H54 (cell line): ENCODE measurements around the gene CTTNBP2NL.
"Not testable (repeated sequence)": the region's sequence is repeated elsewhere in the genome, so short reads cannot be mapped to it uniquely, and the experiment has no call there.

Source experiments
- DNase-seq: peaks from one replicate; pipeline ENCODE4 v3.0.0; 2011; ENCODE audit warnings: low spot score, mixed read lengths; ENCODE audit not compliant: insufficient read length
- FAIRE-seq: peaks from 3 replicates; lab custom pipeline; 2011; peaks lifted over from hg19 to GRCh38; lab: Jason Lieb, UNC
- POLR2A ChIP-seq: IDR thresholded peaks from 2 replicates; pipeline ENCODE4 v1.6.1; 2011; ENCODE audit warnings: low read depth, mild to moderate bottlenecking, low read length

CTTNBP2NL gene

DNA sequence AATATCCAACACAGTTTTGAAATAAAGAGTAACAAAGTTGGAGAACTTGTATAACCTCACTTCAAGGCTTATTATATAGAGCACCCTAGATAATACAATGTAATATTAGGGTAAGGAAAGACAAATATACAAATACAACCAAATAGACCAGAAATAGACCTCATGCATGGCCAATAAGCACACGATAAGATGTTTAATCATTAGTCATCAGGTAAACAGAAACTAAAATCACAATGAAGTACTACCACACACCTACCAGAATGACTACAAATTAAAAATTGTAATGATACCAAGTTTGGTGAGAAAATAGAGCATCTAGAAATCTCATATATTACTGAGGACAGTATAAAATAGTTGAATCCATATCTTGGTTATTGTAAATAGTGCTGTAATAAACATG, 20.3 kb upstream of the CTTNBP2NL start:
- TF ChIP-seq POLR2A, result no peak
- FAIRE-seq (no peak), DNase-seq (no peak)

DNA sequence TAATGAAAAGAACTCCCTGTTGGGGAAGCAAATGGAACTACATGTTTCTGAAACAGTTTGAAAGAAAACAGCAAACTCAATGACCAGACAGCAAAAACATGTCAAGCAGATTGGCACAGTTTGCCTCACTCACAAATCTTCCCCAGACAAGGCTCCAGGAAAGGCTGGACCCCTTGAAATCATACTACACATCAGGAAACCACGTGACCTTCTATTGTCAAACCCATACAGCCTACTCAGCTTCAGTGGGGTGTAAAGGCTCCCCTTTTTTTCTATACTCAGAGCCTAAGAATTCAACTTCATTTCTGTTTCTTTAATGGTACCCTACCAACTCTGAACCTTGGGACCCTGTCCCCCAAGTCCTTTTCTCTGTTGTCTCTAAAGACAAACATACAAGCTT, 15.7 kb upstream of the CTTNBP2NL start:
- DNase-seq, result no peak
- TF ChIP-seq POLR2A, result no peak
- no peak for FAIRE-seq

GRCh38 chr1:112381324-112382076, 14.5 kb upstream of the CTTNBP2NL start:
- FAIRE-seq (no peak), DNase-seq (no peak)
- TF ChIP-seq POLR2A, result no peak

GRCh38 chr1:112383759-112384370, 12.1 kb upstream of the CTTNBP2NL start:
- DNase-seq, result no peak
- TF ChIP-seq POLR2A, result no peak
- FAIRE-seq, result no peak

- DNase-seq, result no peak
- FAIRE-seq, result no peak
- no peak for TF ChIP-seq POLR2A
These were observed 9.8 kb upstream of the CTTNBP2NL start for GRCh38 chr1:112386024-112386723.

DNA sequence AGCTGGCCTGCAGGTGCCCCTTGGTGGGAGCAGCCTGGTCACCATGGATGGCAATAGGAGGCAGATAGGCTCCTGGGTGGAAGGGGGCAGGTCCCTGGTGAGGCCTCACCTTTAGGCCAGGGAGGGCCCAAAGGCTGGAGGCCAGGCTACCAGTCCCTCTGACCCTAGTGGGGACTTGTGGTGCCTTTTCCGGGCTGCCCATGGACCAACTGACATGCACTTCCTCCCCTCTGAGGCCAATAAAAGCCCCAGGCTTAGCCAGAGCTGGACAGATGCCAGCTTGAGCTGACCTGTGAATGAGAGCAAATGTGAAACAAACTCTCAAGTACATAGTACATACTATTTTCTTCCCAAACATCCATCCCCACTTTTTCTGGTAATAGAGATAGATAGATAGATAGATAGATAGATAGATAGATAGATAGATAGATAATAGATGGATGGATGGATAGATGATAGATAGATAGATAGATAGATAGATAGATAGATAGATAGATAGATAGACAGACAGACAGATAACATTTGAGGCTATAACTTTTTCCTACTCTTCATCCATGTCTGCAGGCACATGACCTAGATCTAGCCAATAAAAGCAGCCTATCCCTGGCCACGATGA, 9.2 kb upstream of the CTTNBP2NL start:
- DNase-seq (no peak), FAIRE-seq (no peak)
- TF ChIP-seq POLR2A, result no peak

DNA sequence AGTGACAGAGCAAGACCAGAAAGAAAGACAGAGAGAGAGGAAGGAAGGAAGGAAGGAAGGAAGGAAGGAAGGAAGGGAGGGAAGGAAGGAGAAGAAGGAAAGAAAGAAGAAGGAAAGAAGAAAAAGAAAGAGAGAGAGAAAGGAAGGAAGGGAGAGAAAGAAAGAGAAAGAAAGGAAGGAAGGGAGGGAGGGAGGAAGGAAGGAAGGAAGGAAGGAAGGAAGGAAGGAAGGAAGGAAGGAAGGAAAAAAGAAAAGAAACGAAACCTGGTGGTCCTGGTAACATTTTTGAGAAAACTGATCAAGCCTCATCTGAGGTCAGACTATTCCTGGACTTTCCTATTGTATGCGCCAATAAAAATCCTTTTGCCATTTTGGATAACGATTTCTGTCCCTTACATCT, 8.2 kb upstream of the CTTNBP2NL start:
- FAIRE-seq (no peak), DNase-seq (no peak)
- TF ChIP-seq POLR2A, result no peak

DNA sequence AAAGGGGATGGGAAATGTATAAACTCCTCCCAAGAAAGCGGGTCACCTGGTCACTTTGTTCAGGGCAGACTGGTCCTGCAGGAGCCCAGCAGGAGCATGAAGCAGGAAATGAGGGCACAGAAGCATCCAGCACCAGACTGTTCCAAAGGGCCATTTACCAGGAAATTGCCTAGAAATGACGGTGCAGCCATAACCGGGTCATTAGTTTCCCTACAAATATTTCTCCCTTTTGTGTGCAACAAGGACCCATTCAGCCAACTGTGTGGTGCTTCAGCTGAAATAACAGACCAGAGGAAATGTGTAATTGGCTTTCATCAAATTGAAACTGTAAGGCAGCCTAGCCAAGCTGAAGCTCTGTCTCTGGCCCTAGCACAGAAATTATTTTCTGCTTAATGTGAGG, 7.6 kb upstream of the CTTNBP2NL start:
- DNase-seq, result no peak
- no peak for FAIRE-seq
- TF ChIP-seq POLR2A, result no peak

- TF ChIP-seq POLR2A, result no peak
- DNase-seq (no peak), FAIRE-seq (no peak)
These were observed 6.3 kb upstream of the CTTNBP2NL start for GRCh38 chr1:112389689-112390088.

DNA sequence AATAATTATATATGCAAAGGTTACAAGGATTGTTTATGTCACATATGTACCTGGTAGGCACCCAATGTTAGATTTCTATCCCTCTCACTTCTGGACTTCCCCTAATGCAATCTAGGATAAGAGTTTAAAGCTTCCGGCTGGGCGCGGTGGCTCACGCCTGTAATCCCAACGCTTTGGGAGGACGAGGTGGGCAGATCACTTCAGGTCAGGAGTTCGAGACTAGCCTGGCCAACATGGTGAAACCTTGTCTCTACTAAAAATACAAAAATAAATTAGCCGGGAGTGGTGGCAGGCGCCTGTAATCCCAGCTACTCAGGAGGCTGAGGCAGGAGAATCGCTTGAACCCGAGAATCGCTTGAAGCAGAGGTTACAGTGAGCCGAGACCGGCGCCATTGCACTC, 5.7 kb upstream of the CTTNBP2NL start:
- FAIRE-seq, DNase-seq: not testable (repeated sequence)

DNA sequence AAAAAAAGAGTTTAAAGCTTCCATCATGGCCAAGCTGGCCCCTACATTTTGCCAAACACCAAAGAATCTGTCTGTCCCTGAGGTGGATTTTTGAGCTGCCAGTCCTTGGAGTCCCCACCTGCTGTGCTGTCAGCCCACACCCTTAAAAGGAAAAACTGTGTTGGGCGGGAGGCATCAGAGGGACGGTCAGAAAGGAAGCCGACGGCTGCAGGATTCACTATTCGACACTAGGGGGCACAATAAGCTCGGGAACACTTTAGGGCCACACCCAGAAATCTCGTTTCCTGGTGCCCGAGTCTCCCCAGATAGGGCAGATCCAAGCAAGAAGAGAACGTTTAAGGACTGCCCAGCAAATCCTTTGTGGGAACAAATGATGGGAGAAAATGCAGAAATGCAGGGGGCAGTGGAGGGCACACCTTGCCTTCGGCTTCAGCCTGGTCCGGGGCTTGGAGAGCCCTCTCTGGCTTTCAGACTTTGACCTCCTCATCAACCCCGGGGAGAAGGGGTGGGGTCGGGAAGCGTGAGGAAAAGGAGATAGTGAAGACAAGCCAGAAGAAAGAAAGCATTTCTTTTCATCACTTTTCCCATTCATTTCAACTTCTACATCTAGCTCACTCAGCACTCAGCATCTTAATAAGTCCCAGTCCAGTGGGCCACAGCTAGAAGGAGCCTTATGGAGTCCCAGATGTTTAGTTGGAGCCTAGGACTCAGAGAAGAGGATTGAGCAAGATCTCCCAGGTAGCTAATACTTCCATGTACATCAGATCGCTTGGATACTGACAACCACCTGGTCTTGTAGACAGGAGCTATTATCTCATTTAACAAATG, 5.0 kb upstream of the CTTNBP2NL start:
- TF ChIP-seq POLR2A, result no peak
- FAIRE-seq (peak; percentile 78), DNase-seq (peak; percentile 59)

- DNase-seq (no peak), FAIRE-seq (no peak)
- no peak for TF ChIP-seq POLR2A
These were observed 4.4 kb upstream of the CTTNBP2NL start for GRCh38 chr1:112391603-112391940.

GRCh38 chr1:112393631-112393974, 2.4 kb upstream of the CTTNBP2NL start:
- DNase-seq (no peak), FAIRE-seq (no peak)
- TF ChIP-seq POLR2A, result no peak

GRCh38 chr1:112394743-112395062, 1.3 kb upstream of the CTTNBP2NL start:
- FAIRE-seq, result no peak

More at GRCh38 chr1:112394743-112395062, 1.3 kb upstream of the CTTNBP2NL start:
- no peak for DNase-seq
- TF ChIP-seq POLR2A, result no peak
